WTC11 (cell line): ENCODE results near the gene CH25H. TPM values are rescaled to one million over a fixed set of nuclear protein-coding genes. Genes with fewer than 3 reads are reported as not detected.

Experiments used
- ATAC-seq: fragments of 200-7000 bp; cut with Tn5 transposase; 2 replicates; pipeline ENCODE4 v1.10.0; 2021; ENCODE audit warnings: mild to moderate bottlenecking, moderate library complexity
- CTCF ChIA-PET: fragments of 300-600 bp; sonication (Branson Sonifier 250); formaldehyde crosslinking; loops from one replicate; lab custom pipeline; 2021; ENCODE audit warnings: antibody characterized with exemption; lab: Charles Lee
- POLR2A ChIA-PET: fragments of 350-600 bp; sonication (Branson Sonifier 250); formaldehyde crosslinking; loops from one replicate; lab custom pipeline; 2021; ENCODE audit warnings: antibody characterized with exemption; lab: Charles Lee
- DNase-seq: peaks from one replicate; pipeline ENCODE4 v3.0.0; 2021; ENCODE audit warnings: low spot score
- H3K27ac Mint-ChIP-seq: 2 replicates; pipeline ENCODE4 v1.8.0; 2021; ENCODE audit warnings: mixed read lengths
- H3K27me3 Mint-ChIP-seq: 2 replicates; pipeline ENCODE4 v1.8.0; 2021; ENCODE audit warnings: low read depth, mild to moderate bottlenecking, moderate library complexity, mixed read lengths
- H3K36me3 Mint-ChIP-seq: 2 replicates; pipeline ENCODE4 v1.8.0; 2021; ENCODE audit warnings: mixed read lengths
- H3K4me1 Mint-ChIP-seq: 2 replicates; pipeline ENCODE4 v1.8.0; 2022; ENCODE audit warnings: mixed read lengths
- H3K4me3 Mint-ChIP-seq: 2 replicates; pipeline ENCODE4 v1.8.0; 2021; ENCODE audit warnings: mild to moderate bottlenecking, moderate library complexity, mixed read lengths
- H3K9me3 Mint-ChIP-seq: 2 replicates; pipeline ENCODE4 v1.8.0; 2021; ENCODE audit warnings: mixed read lengths
- AR ChIP-seq: fragments of 250-450 bp; sonication (Bioruptor Pico); IDR thresholded peaks from 2 replicates; pipeline ENCODE4 v1.9.0; 2021; ENCODE audit warnings: mild to moderate bottlenecking
- E2F4 ChIP-seq: sonication (generic); formaldehyde crosslinking; IDR thresholded peaks from 2 replicates; pipeline ENCODE4 v1.8.1; 2022; ENCODE audit warnings: low read depth, mild to moderate bottlenecking, moderate library complexity, missing genetic modification reagents, borderline replicate concordance
- ETV6 ChIP-seq: sonication (generic); formaldehyde crosslinking; IDR thresholded peaks from 2 replicates; pipeline ENCODE4 v1.8.1; 2022; ENCODE audit warnings: mild to moderate bottlenecking, missing genetic modification reagents
- FOXK1 ChIP-seq: sonication (generic); formaldehyde crosslinking; IDR thresholded peaks from 2 replicates; pipeline ENCODE4 v1.8.0; 2022; ENCODE audit warnings: mild to moderate bottlenecking, moderate library complexity, missing genetic modification reagents
- FOXP1 ChIP-seq: sonication (generic); formaldehyde crosslinking; IDR thresholded peaks from 2 replicates; pipeline ENCODE4 v1.8.0; 2022; ENCODE audit warnings: missing genetic modification reagents, mild to moderate bottlenecking, moderate library complexity, borderline replicate concordance
- FOXP4 ChIP-seq: sonication (generic); formaldehyde crosslinking; IDR thresholded peaks from 2 replicates; pipeline ENCODE4 v1.8.0; 2022; ENCODE audit warnings: mild to moderate bottlenecking, missing genetic modification reagents
- GRHL2 ChIP-seq: fragments of 250-450 bp; sonication (Bioruptor Pico); IDR thresholded peaks from 2 replicates; pipeline ENCODE4 v1.8.0; 2022; ENCODE audit warnings: mild to moderate bottlenecking, moderate library complexity; ENCODE audit not compliant: insufficient replicate concordance, severe bottlenecking
- MAX ChIP-seq: sonication (generic); formaldehyde crosslinking; IDR thresholded peaks from 2 replicates; pipeline ENCODE4 v1.8.0; 2022; ENCODE audit warnings: mild to moderate bottlenecking, missing genetic modification reagents
- SMAD4 ChIP-seq: sonication (generic); formaldehyde crosslinking; IDR thresholded peaks from 2 replicates; pipeline ENCODE4 v1.8.0; 2022; ENCODE audit warnings: mild to moderate bottlenecking, missing genetic modification reagents
- TEAD1 ChIP-seq: sonication (generic); formaldehyde crosslinking; IDR thresholded peaks from 2 replicates; pipeline ENCODE4 v1.8.0; 2022; ENCODE audit warnings: mild to moderate bottlenecking, missing genetic modification reagents
- ZNF219 ChIP-seq: sonication (generic); formaldehyde crosslinking; IDR thresholded peaks from 2 replicates; pipeline ENCODE4 v1.8.0; 2023; ENCODE audit warnings: missing genetic modification reagents, mild to moderate bottlenecking, borderline replicate concordance
- ZNF416 ChIP-seq: fragments of 250-450 bp; sonication (Bioruptor Pico); IDR thresholded peaks from 2 replicates; pipeline ENCODE4 v1.9.0; 2021; ENCODE audit warnings: mild to moderate bottlenecking, inconsistent platforms
- ZNF671 ChIP-seq: fragments of 250-450 bp; sonication (Bioruptor Pico); IDR thresholded peaks from 2 replicates; pipeline ENCODE4 v1.8.0; 2021; ENCODE audit warnings: mild to moderate bottlenecking
- ZSCAN18 ChIP-seq: fragments of 250-450 bp; sonication (Bioruptor Pico); IDR thresholded peaks from 2 replicates; pipeline ENCODE4 v2.1.2; 2022; ENCODE audit warnings: mild to moderate bottlenecking, moderate library complexity
- total RNA-seq: library from RNA; stranded (reverse); gene quantifications from 3 replicates; pipeline ENCODE4 v1.2.3, GENCODE V29; 2021
- TF ChIP-seq, protein P1 (sequence below): sonication (generic); formaldehyde crosslinking; IDR thresholded peaks from 2 replicates; pipeline ENCODE4 v1.8.1; 2023; ENCODE audit warnings: mild to moderate bottlenecking, missing genetic modification reagents
- TF ChIP-seq, protein P2 (sequence below): sonication (generic); formaldehyde crosslinking; IDR thresholded peaks from 2 replicates; pipeline ENCODE4 v1.8.0; 2022; ENCODE audit warnings: mild to moderate bottlenecking, missing genetic modification reagents
- TF ChIP-seq, protein P3 (sequence below): sonication (generic); formaldehyde crosslinking; IDR thresholded peaks from 2 replicates; pipeline ENCODE4 v1.8.1; 2023; ENCODE audit warnings: mild to moderate bottlenecking, moderate library complexity, missing genetic modification reagents
- TF ChIP-seq, protein P4 (sequence below): sonication (generic); formaldehyde crosslinking; IDR thresholded peaks from 2 replicates; pipeline ENCODE4 v1.8.1; 2022; ENCODE audit warnings: missing genetic modification reagents, borderline replicate concordance
- TF ChIP-seq, protein P5 (sequence below): sonication (generic); formaldehyde crosslinking; IDR thresholded peaks from 2 replicates; pipeline ENCODE4 v1.8.1; 2023; ENCODE audit warnings: mild to moderate bottlenecking, missing genetic modification reagents, moderate library complexity

The CH25H gene
- total RNA-seq, 1 experiment from 2014 or later: not detected

- ChIA-PET POLR2A (no interaction called here), CTCF (no interaction called here)
- ATAC-seq (no peak), DNase-seq (no peak)
- H3K9me3 Mint-ChIP-seq: no peaks in the 10 kb centered on the region
- H3K27ac Mint-ChIP-seq: no peak overlapping the region
- no peaks in the 10 kb centered on the region for H3K4me1 Mint-ChIP-seq
- no peaks in the 10 kb centered on the region for H3K27me3 Mint-ChIP-seq
- TF ChIP-seq E2F4 (no peak), ZNF671 (no peak), ZNF219 (no peak), GRHL2 (CRISPR knock-in tag) (no peak), TEAD1 (CRISPR knock-in tag) (no peak), FOXK1 (CRISPR knock-in tag) (no peak), AR (no peak), ETV6 (CRISPR knock-in tag) (no peak), SMAD4 (CRISPR knock-in tag) (no peak), ZSCAN18 (CRISPR knock-in tag) (no peak)
- TF ChIP-seq, protein P1, sequence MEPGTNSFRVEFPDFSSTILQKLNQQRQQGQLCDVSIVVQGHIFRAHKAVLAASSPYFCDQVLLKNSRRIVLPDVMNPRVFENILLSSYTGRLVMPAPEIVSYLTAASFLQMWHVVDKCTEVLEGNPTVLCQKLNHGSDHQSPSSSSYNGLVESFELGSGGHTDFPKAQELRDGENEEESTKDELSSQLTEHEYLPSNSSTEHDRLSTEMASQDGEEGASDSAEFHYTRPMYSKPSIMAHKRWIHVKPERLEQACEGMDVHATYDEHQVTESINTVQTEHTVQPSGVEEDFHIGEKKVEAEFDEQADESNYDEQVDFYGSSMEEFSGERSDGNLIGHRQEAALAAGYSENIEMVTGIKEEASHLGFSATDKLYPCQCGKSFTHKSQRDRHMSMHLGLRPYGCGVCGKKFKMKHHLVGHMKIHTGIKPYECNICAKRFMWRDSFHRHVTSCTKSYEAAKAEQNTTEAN (CRISPR knock-in tag): no peak
- TF ChIP-seq, protein P2, sequence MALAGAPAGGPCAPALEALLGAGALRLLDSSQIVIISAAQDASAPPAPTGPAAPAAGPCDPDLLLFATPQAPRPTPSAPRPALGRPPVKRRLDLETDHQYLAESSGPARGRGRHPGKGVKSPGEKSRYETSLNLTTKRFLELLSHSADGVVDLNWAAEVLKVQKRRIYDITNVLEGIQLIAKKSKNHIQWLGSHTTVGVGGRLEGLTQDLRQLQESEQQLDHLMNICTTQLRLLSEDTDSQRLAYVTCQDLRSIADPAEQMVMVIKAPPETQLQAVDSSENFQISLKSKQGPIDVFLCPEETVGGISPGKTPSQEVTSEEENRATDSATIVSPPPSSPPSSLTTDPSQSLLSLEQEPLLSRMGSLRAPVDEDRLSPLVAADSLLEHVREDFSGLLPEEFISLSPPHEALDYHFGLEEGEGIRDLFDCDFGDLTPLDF (CRISPR knock-in tag): no peak
- H3K36me3 Mint-ChIP-seq: no peaks in the 10 kb centered on the region
- no peak overlapping the region for H3K4me3 Mint-ChIP-seq
Measured at GRCh38 chr10:89164920-89165319, 42.2 kb downstream of the CH25H start.

GRCh38 chr10:89164080-89164479 lies 43.0 kb downstream of the CH25H start:
- Mint-ChIP-seq H3K4me3 (no peak overlapping the region), H3K4me1 (no peaks in the 10 kb centered on the region), H3K27ac (no peak overlapping the region), H3K9me3 (no peaks in the 10 kb centered on the region), H3K36me3 (no peaks in the 10 kb centered on the region), H3K27me3 (no peaks in the 10 kb centered on the region)
- ChIA-PET CTCF (no interaction called here), POLR2A (no interaction called here)
- no peak for ATAC-seq
- DNase-seq: no peak
- TF ChIP-seq FOXP4 (no peak), GRHL2 (CRISPR knock-in tag) (no peak), FOXP1 (CRISPR knock-in tag) (no peak), ZNF416 (CRISPR knock-in tag) (no peak), FOXK1 (CRISPR knock-in tag) (no peak), MAX (CRISPR knock-in tag) (no peak)
- TF ChIP-seq, protein P3, sequence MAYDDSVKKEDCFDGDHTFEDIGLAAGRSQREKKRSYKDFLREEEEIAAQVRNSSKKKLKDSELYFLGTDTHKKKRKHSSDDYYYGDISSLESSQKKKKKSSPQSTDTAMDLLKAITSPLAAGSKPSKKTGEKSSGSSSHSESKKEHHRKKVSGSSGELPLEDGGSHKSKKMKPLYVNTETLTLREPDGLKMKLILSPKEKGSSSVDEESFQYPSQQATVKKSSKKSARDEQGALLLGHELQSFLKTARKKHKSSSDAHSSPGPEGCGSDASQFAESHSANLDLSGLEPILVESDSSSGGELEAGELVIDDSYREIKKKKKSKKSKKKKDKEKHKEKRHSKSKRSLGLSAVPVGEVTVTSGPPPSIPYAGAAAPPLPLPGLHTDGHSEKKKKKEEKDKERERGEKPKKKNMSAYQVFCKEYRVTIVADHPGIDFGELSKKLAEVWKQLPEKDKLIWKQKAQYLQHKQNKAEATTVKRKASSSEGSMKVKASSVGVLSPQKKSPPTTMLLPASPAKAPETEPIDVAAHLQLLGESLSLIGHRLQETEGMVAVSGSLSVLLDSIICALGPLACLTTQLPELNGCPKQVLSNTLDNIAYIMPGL (CRISPR knock-in tag): no peak
- TF ChIP-seq, protein P4, sequence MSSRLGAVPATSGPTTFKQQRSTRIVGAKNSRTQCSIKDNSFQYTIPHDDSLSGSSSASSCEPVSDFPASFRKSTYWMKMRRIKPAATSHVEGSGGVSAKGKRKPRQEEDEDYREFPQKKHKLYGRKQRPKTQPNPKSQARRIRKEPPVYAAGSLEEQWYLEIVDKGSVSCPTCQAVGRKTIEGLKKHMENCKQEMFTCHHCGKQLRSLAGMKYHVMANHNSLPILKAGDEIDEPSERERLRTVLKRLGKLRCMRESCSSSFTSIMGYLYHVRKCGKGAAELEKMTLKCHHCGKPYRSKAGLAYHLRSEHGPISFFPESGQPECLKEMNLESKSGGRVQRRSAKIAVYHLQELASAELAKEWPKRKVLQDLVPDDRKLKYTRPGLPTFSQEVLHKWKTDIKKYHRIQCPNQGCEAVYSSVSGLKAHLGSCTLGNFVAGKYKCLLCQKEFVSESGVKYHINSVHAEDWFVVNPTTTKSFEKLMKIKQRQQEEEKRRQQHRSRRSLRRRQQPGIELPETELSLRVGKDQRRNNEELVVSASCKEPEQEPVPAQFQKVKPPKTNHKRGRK: no peak
- TF ChIP-seq, protein P5, sequence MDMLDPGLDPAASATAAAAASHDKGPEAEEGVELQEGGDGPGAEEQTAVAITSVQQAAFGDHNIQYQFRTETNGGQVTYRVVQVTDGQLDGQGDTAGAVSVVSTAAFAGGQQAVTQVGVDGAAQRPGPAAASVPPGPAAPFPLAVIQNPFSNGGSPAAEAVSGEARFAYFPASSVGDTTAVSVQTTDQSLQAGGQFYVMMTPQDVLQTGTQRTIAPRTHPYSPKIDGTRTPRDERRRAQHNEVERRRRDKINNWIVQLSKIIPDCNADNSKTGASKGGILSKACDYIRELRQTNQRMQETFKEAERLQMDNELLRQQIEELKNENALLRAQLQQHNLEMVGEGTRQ (CRISPR knock-in tag): no peak
